Neural cell (in vitro differentiated cells): ENCODE data around the gene EGFL8. TPM values are rescaled to one million over a fixed set of nuclear protein-coding genes. Genes with fewer than 3 reads are reported as not detected.

ENCODE experiments used
- H2AFZ ChIP-seq: fragments of 200-600, 300-800 bp; sonication (generic), shearing (Covaris generic); 2 replicates; pipeline ENCODE4 v1.6.0; 2014; ENCODE audit warnings: low read depth, mild to moderate bottlenecking, antibody characterized with exemption, low read length, moderate library complexity
- H3F3A ChIP-seq: fragments of 200-600 bp; shearing (Covaris generic); 2 replicates; pipeline ENCODE4 v1.6.1; 2016; ENCODE audit warnings: mild to moderate bottlenecking, moderate library complexity, mixed read lengths, antibody characterized with exemption, low read length; ENCODE audit not compliant: insufficient read depth, poor library complexity, severe bottlenecking
- H3K27ac ChIP-seq: fragments of 200-600, 300-800 bp; sonication (generic), shearing (Covaris generic); 2 replicates; pipeline ENCODE4 v1.5.1; 2014; ENCODE audit warnings: mild to moderate bottlenecking, low read length, moderate library complexity
- H3K27me3 ChIP-seq: fragments of 300-800, 200-600 bp; sonication (generic), shearing (Covaris generic); 2 replicates; pipeline ENCODE4 v1.6.0; 2014; ENCODE audit warnings: mild to moderate bottlenecking, low read depth, low read length, moderate library complexity; ENCODE audit not compliant: insufficient read depth
- H3K36me3 ChIP-seq: fragments of 300-800, 200-600 bp; sonication (generic), shearing (Covaris generic); 2 replicates; pipeline ENCODE4 v1.5.1; 2014; ENCODE audit warnings: mild to moderate bottlenecking, antibody characterized with exemption, low read length, moderate library complexity; ENCODE audit not compliant: insufficient read depth
- H3K4me2 ChIP-seq: fragments of 300-800, 200-600 bp; sonication (generic), shearing (Covaris generic); 2 replicates; pipeline ENCODE4 v1.6.0; 2014; ENCODE audit warnings: mild to moderate bottlenecking, low read length
- H3K4me3 ChIP-seq: fragments of 300-800, 200-600 bp; sonication (generic), shearing (Covaris generic); 2 replicates; pipeline ENCODE4 v1.5.1; 2014; ENCODE audit warnings: mild to moderate bottlenecking, low read length, moderate library complexity
- H3K79me2 ChIP-seq: fragments of 200-600 bp; shearing (Covaris generic); replicated peaks from 2 replicates; pipeline ENCODE4 v1.6.0; 2014; ENCODE audit warnings: mild to moderate bottlenecking, low read length, moderate library complexity; ENCODE audit not compliant: insufficient read depth
- H3K9ac ChIP-seq: fragments of 300-800, 200-600 bp; sonication (generic), shearing (Covaris generic); 2 replicates; pipeline ENCODE4 v1.6.1; 2016; ENCODE audit warnings: mild to moderate bottlenecking, low read length, mixed read lengths
- H3K9me2 ChIP-seq: fragments of 200-600 bp; shearing (Covaris generic); 2 replicates; pipeline ENCODE4 v1.6.1; 2016; ENCODE audit warnings: mild to moderate bottlenecking, low read length, mixed read lengths; ENCODE audit not compliant: insufficient read depth
- H3K9me3 ChIP-seq: fragments of 200-600, 300-800 bp; sonication (generic), shearing (Covaris generic); 2 replicates; pipeline ENCODE4 v1.6.1; 2016; ENCODE audit warnings: mild to moderate bottlenecking, mixed run types, low read length, moderate library complexity, mixed read lengths
- H4K20me1 ChIP-seq: fragments of 200-600 bp; shearing (Covaris generic); 2 replicates; pipeline ENCODE4 v1.6.1; 2016; ENCODE audit warnings: mild to moderate bottlenecking, mixed run types; ENCODE audit not compliant: insufficient read depth
- CTCF ChIP-seq: fragments of 450-650 bp; IDR thresholded peaks from 2 replicates; pipeline ENCODE4 v1.5.1; 2014; ENCODE audit warnings: antibody characterized with exemption, mild to moderate bottlenecking, moderate library complexity; ENCODE audit not compliant: poor library complexity, severe bottlenecking
- EP300 ChIP-seq: fragments of 450-650 bp; conservative IDR thresholded peaks from 2 replicates; pipeline ENCODE4 v1.6.1; 2014; ENCODE audit warnings: antibody characterized with exemption, mild to moderate bottlenecking, moderate library complexity; ENCODE audit not compliant: poor library complexity, severe bottlenecking
- EZH2 ChIP-seq: fragments of 200-600, 300-800 bp; shearing (Covaris generic), sonication (generic); IDR thresholded peaks from 2 replicates; pipeline ENCODE4 v1.6.1; 2014; ENCODE audit warnings: antibody characterized with exemption, low read length, borderline replicate concordance, mild to moderate bottlenecking; ENCODE audit not compliant: insufficient read depth, poor library complexity, severe bottlenecking
- MXI1 ChIP-seq: fragments of 450-650 bp; conservative IDR thresholded peaks from 2 replicates; pipeline ENCODE4 v1.6.1; 2014; ENCODE audit warnings: antibody characterized with exemption, mild to moderate bottlenecking; ENCODE audit not compliant: poor library complexity, severe bottlenecking
- POLR2AphosphoS5 ChIP-seq: IDR thresholded peaks from 2 replicates; pipeline ENCODE4 v1.6.1; 2012
- RAD21 ChIP-seq: fragments of 450-650 bp; conservative IDR thresholded peaks from 2 replicates; pipeline ENCODE4 v1.6.1; 2014; ENCODE audit warnings: antibody characterized with exemption, mild to moderate bottlenecking, moderate library complexity
- REST ChIP-seq: IDR thresholded peaks from 2 replicates; pipeline ENCODE4 v1.6.1; 2012; ENCODE audit warnings: borderline replicate concordance
- SMC3 ChIP-seq: fragments of 450-650 bp; conservative IDR thresholded peaks from 2 replicates; pipeline ENCODE4 v1.6.1; 2014; ENCODE audit warnings: antibody characterized with exemption, mild to moderate bottlenecking, moderate library complexity; ENCODE audit not compliant: poor library complexity
- TAF1 ChIP-seq: IDR thresholded peaks from 2 replicates; pipeline ENCODE4 v1.6.1; 2012; ENCODE audit warnings: low read depth
- polyA plus RNA-seq: library from polyadenylated mRNA; depleted of rRNA; stranded (reverse); fragments of >200 nt; gene quantifications from 2 replicates; pipeline ENCODE4 v1.2.3, GENCODE V29; 2014

Gene EGFL8
- polyA plus RNA-seq, 1 donor from 2014 or later: 22.4 TPM

GRCh38 chr6:32120573-32121059, 43.8 kb upstream of the EGFL8 start:
- no peaks in the 10 kb centered on the region for H4K20me1 ChIP-seq
- no peaks in the 10 kb centered on the region for H3K9me3 ChIP-seq
- no peak overlapping the region for H2AFZ ChIP-seq
- H3K27ac ChIP-seq: no peak overlapping the region
- H3F3A ChIP-seq: no peaks in the 10 kb centered on the region
- no peak overlapping the region for H3K9ac ChIP-seq
- H3K36me3 ChIP-seq: no peaks in the 10 kb centered on the region
- H3K27me3 ChIP-seq: no peaks in the 10 kb centered on the region
- H3K4me2 ChIP-seq: no peak overlapping the region
- H3K4me3 ChIP-seq: no peak overlapping the region
- H3K79me2 ChIP-seq: no peaks in the 10 kb centered on the region
- TF ChIP-seq TAF1 (no peak), POLR2AphosphoS5 (no peak), RAD21 (no peak), EP300 (no peak), CTCF (no peak), MXI1 (no peak), REST (no peak), SMC3 (no peak), EZH2 (no peak)
- no peaks in the 10 kb centered on the region for H3K9me2 ChIP-seq

GRCh38 chr6:32123681-32124080, 40.7 kb upstream of the EGFL8 start:
- no peaks in the 10 kb centered on the region for H3K36me3 ChIP-seq

More at GRCh38 chr6:32123681-32124080, 40.7 kb upstream of the EGFL8 start:
- Histone ChIP-seq H3K4me2 (no peak overlapping the region), H3K9ac (no peak overlapping the region), H3K9me2 (no peaks in the 10 kb centered on the region), H3K27ac (no peak overlapping the region), H3K4me3 (no peak overlapping the region), H3K9me3 (no peaks in the 10 kb centered on the region), H4K20me1 (no peaks in the 10 kb centered on the region), H3K79me2 (peaks cover 14% of the 10 kb centered on the region), H3F3A (no peaks in the 10 kb centered on the region), H2AFZ (no peak overlapping the region), H3K27me3 (no peaks in the 10 kb centered on the region)
- TF ChIP-seq CTCF (no peak), EP300 (no peak), SMC3 (no peak), EZH2 (no peak), POLR2AphosphoS5 (no peak), REST (no peak), MXI1 (no peak), TAF1 (no peak), RAD21 (no peak)
